ENCODE results near the gene MAP4K1.

The MAP4K1 gene

GRCh38 chr19:38549061-38549460, 68.7 kb downstream of the MAP4K1 start:
- DNase-seq (ENCODE audit: low read depth in 1 of 2, low spot score in 1 of 2) = no peak
- H3K4me3 ChIP-seq (replicated peaks; ENCODE audit: insufficient read depth, low read length) = no peak overlapping the region
- no peaks in the 10 kb centered on the region for H3K27me3 ChIP-seq (ENCODE audit: insufficient read depth, poor library complexity, severe bottlenecking)
- TF ChIP-seq REST (IDR thresholded peaks at IDR 0.05; ENCODE audit: insufficient replicate concordance, low read depth) = no peak
- no peak for TF ChIP-seq SPI1 (IDR thresholded peaks at IDR 0.05; ENCODE audit: borderline replicate concordance, low read depth)
- TF ChIP-seq GABPA (IDR thresholded peaks at IDR 0.05; ENCODE audit: low read depth) = no peak
- no peak for TF ChIP-seq CTCF (IDR thresholded peaks at IDR 0.05; ENCODE audit: insufficient read depth, low read length)
- TF ChIP-seq POLR2AphosphoS5 (IDR thresholded peaks at IDR 0.05; ENCODE audit: low read depth) = no peak
- H3K27ac ChIP-seq (replicated peaks) = no peak overlapping the region

- no peak for DNase-seq (ENCODE audit: low read depth in 1 of 2, low spot score in 1 of 2)
- H3K27ac ChIP-seq (replicated peaks) = no peak overlapping the region
- no peak overlapping the region for H3K4me3 ChIP-seq (replicated peaks; ENCODE audit: insufficient read depth, low read length)
- TF ChIP-seq SPI1 (IDR thresholded peaks at IDR 0.05; ENCODE audit: borderline replicate concordance, low read depth) (peak; percentile 60), GABPA (IDR thresholded peaks at IDR 0.05; ENCODE audit: low read depth) (no peak), REST (IDR thresholded peaks at IDR 0.05; ENCODE audit: insufficient replicate concordance, low read depth) (no peak), CTCF (IDR thresholded peaks at IDR 0.05; ENCODE audit: insufficient read depth, low read length) (no peak), POLR2AphosphoS5 (IDR thresholded peaks at IDR 0.05; ENCODE audit: low read depth) (no peak)
- no peaks in the 10 kb centered on the region for H3K27me3 ChIP-seq (ENCODE audit: insufficient read depth, poor library complexity, severe bottlenecking)
Measured at GRCh38 chr19:38547421-38547820, 70.3 kb downstream of the MAP4K1 start.

GRCh38 chr19:38545596-38545995, 72.2 kb downstream of the MAP4K1 start:
- peak in 1 of 2 experiments; percentile 60 for DNase-seq (ENCODE audit: low read depth in 1 of 2, low spot score in 1 of 2)
- 0 out of 2 replicates have a peak overlapping the region, but pooled peaks have one; percentile 3 for H3K27ac ChIP-seq (replicated peaks)
- H3K4me3 ChIP-seq (replicated peaks; ENCODE audit: insufficient read depth, low read length) = no peak overlapping the region
- TF ChIP-seq REST (IDR thresholded peaks at IDR 0.05; ENCODE audit: insufficient replicate concordance, low read depth) = no peak
- H3K27me3 ChIP-seq (ENCODE audit: insufficient read depth, poor library complexity, severe bottlenecking) = no peaks in the 10 kb centered on the region
